SU-DHL-6 (cell line): ENCODE data around the gene POC1A.

ENCODE experiments used
- H2AFZ ChIP-seq: fragments of 200-600 bp; sonication (generic); 2 replicates; pipeline ENCODE4 v1.6.1; 2014; ENCODE audit warnings: low read depth, mild to moderate bottlenecking, moderate library complexity, mixed read lengths, antibody characterized with exemption, low read length; ENCODE audit not compliant: severe bottlenecking
- H3F3A ChIP-seq: fragments of 200-600 bp; shearing (Covaris generic); 2 replicates; pipeline ENCODE4 v1.6.0; 2016; ENCODE audit warnings: antibody characterized with exemption, mild to moderate bottlenecking; ENCODE audit not compliant: insufficient read depth
- H3K27ac ChIP-seq: fragments of 200-600 bp; sonication (generic); 2 replicates; pipeline ENCODE4 v1.5.1; 2016; ENCODE audit warnings: low read depth, mild to moderate bottlenecking, low read length, moderate library complexity, mixed read lengths
- H3K27me3 ChIP-seq: fragments of 200-600 bp; sonication (generic), shearing (Covaris generic); 2 replicates; pipeline ENCODE4 v1.6.0; 2014; ENCODE audit warnings: mild to moderate bottlenecking, low read length
- H3K36me3 ChIP-seq: fragments of 200-600 bp; sonication (generic); 2 replicates; pipeline ENCODE4 v1.6.1; 2014; ENCODE audit warnings: mild to moderate bottlenecking, low read length, mixed read lengths
- H3K4me2 ChIP-seq: fragments of 300-600, 200-600 bp; shearing (Covaris generic), sonication (generic); 2 replicates; pipeline ENCODE4 v1.6.0; 2014; ENCODE audit warnings: low read length, low read depth, mild to moderate bottlenecking; ENCODE audit not compliant: poor library complexity, severe bottlenecking
- H3K4me3 ChIP-seq: fragments of 200-600 bp; sonication (generic); 2 replicates; pipeline ENCODE4 v1.5.1; 2014; ENCODE audit warnings: antibody characterized with exemption, low read length, mild to moderate bottlenecking, mixed read lengths; ENCODE audit not compliant: insufficient read depth, poor library complexity, severe bottlenecking
- H3K79me2 ChIP-seq: fragments of 200-600 bp; sonication (generic); 2 replicates; pipeline ENCODE4 v1.6.1; 2014; ENCODE audit warnings: mild to moderate bottlenecking, low read length, moderate library complexity; ENCODE audit not compliant: insufficient read depth
- H3K9ac ChIP-seq: fragments of 200-600 bp; sonication (generic); 2 replicates; pipeline ENCODE4 v1.7.0; 2014; ENCODE audit warnings: mild to moderate bottlenecking, low read length
- H3K9me2 ChIP-seq: fragments of 200-600 bp; sonication (generic); replicated peaks from 2 replicates; pipeline ENCODE4 v1.6.1; 2014; ENCODE audit warnings: low read length; ENCODE audit not compliant: insufficient read depth
- H3K9me3 ChIP-seq: fragments of 200-600 bp; sonication (generic); 2 replicates; pipeline ENCODE4 v1.6.1; 2014; ENCODE audit warnings: low read length, mixed read lengths; ENCODE audit not compliant: insufficient read depth
- H4K20me1 ChIP-seq: fragments of 200-600 bp; sonication (generic); 2 replicates; pipeline ENCODE4 v1.6.1; 2014; ENCODE audit warnings: low read depth, mild to moderate bottlenecking, antibody characterized with exemption, low read length, moderate library complexity, mixed read lengths
- CTCF ChIP-seq: fragments of 200-600 bp; sonication (generic); IDR thresholded peaks from one replicate; pipeline ENCODE4 v1.5.1; 2017; ENCODE audit warnings: antibody characterized with exemption, mild to moderate bottlenecking, low read length, moderate library complexity; ENCODE audit not compliant: insufficient read depth, poor library complexity, severe bottlenecking
- EZH2phosphoT487 ChIP-seq: fragments of 200-600 bp; sonication (generic), shearing (Covaris generic); conservative IDR thresholded peaks from 2 replicates; pipeline ENCODE4 v1.6.1; 2018; ENCODE audit warnings: mild to moderate bottlenecking, antibody characterized with exemption, low read length, moderate library complexity, mixed read lengths

The POC1A gene

GRCh38 chr3:52150860-52151259 is 3.4 kb downstream of the POC1A start:
- Histone ChIP-seq H3K27ac (no peak overlapping the region), H3K4me3 (no peak overlapping the region), H3K36me3 (no peaks in the 10 kb centered on the region), H3K79me2 (peaks cover 15% of the 10 kb centered on the region; the same call in 1 of the 2 replicates), H3K27me3 (no peaks in the 10 kb centered on the region), H3F3A (no peaks in the 10 kb centered on the region), H3K9me2 (no peaks in the 10 kb centered on the region), H3K9ac (no peak overlapping the region), H3K9me3 (no peaks in the 10 kb centered on the region), H3K4me2 (no peak overlapping the region), H2AFZ (no peak overlapping the region), H4K20me1 (no peaks in the 10 kb centered on the region)
- TF ChIP-seq EZH2phosphoT487 (no peak), CTCF (no peak)

- no peak overlapping the region for H2AFZ ChIP-seq
- H4K20me1 ChIP-seq: no peaks in the 10 kb centered on the region
- H3K79me2 ChIP-seq: peaks cover 15% of the 10 kb centered on the region; the same call in 1 of the 2 replicates
- H3K4me2 ChIP-seq: no peak overlapping the region
- H3K9ac ChIP-seq: no peak overlapping the region
- H3K27ac ChIP-seq: no peak overlapping the region
- TF ChIP-seq EZH2phosphoT487: no peak
- no peak for TF ChIP-seq CTCF
- no peaks in the 10 kb centered on the region for H3K9me3 ChIP-seq
- H3K9me2 ChIP-seq: no peaks in the 10 kb centered on the region
- no peaks in the 10 kb centered on the region for H3F3A ChIP-seq
- no peaks in the 10 kb centered on the region for H3K27me3 ChIP-seq
- no peak overlapping the region for H3K4me3 ChIP-seq
- no peaks in the 10 kb centered on the region for H3K36me3 ChIP-seq
Observed at GRCh38 chr3:52150357-52150756, 3.9 kb downstream of the POC1A start.

- no peaks in the 10 kb centered on the region for H3K9me3 ChIP-seq
- no peaks in the 10 kb centered on the region for H3K36me3 ChIP-seq
- no peak overlapping the region for H3K4me3 ChIP-seq
- H3K27ac ChIP-seq: no peak overlapping the region
- peaks cover 15% of the 10 kb centered on the region; the same call in 1 of the 2 replicates for H3K79me2 ChIP-seq
- no peak overlapping the region for H3K4me2 ChIP-seq
- H3K9ac ChIP-seq: no peak overlapping the region
- TF ChIP-seq CTCF (no peak), EZH2phosphoT487 (no peak)
- H4K20me1 ChIP-seq: no peaks in the 10 kb centered on the region
- no peak overlapping the region for H2AFZ ChIP-seq
- H3K27me3 ChIP-seq: no peaks in the 10 kb centered on the region
- H3K9me2 ChIP-seq: no peaks in the 10 kb centered on the region
- H3F3A ChIP-seq: no peaks in the 10 kb centered on the region
Observed at GRCh38 chr3:52149726-52150125, 4.5 kb downstream of the POC1A start.
